ENCODE measurements around the gene DLX2.

Gene DLX2

GRCh38 chr2:172092716-172093415, 9.8 kb downstream of the DLX2 start:
- TF ChIP-seq GATA2 (IDR thresholded peaks at IDR 0.05; ENCODE audit: low read depth, low read length) (no peak), GATA3 (IDR thresholded peaks at IDR 0.05; ENCODE audit: low read depth, low read length) (no peak)

GRCh38 chr2:172091761-172092566, 10.7 kb downstream of the DLX2 start:
- TF ChIP-seq GATA3 (IDR thresholded peaks at IDR 0.05; ENCODE audit: low read depth, low read length) (no peak), GATA2 (IDR thresholded peaks at IDR 0.05; ENCODE audit: low read depth, low read length) (no peak)

- TF ChIP-seq GATA2 (IDR thresholded peaks at IDR 0.05; ENCODE audit: low read depth, low read length) (no peak), GATA3 (IDR thresholded peaks at IDR 0.05; ENCODE audit: low read depth, low read length) (no peak)
These were observed 11.6 kb downstream of the DLX2 start for GRCh38 chr2:172091000-172091641.

GRCh38 chr2:172090044-172090961, 12.4 kb downstream of the DLX2 start:
- TF ChIP-seq GATA3 (IDR thresholded peaks at IDR 0.05; ENCODE audit: low read depth, low read length) = no peak
- TF ChIP-seq GATA2 (IDR thresholded peaks at IDR 0.05; ENCODE audit: low read depth, low read length) = no peak

DNA sequence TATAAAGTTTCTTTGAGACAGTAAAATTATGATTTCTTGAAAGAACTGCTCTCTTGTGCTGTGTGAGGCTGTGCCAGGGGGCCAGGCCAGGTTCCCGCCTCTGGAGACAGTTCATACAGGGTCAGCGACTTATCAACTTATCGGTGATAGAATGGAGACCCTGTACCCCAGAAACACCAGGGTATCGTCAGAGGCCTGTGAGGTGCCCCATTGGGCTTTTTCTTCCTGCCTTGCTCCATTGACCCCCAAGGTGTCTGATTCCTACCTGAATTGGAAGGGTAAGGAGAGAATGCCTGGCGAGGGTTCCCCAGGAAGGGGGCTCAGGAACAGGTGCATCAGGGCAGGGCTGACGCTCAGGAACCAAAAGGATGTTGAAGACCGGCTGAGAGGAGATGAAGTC, 13.1 kb downstream of the DLX2 start:
- TF ChIP-seq GATA3 (IDR thresholded peaks at IDR 0.05; ENCODE audit: low read depth, low read length) (no peak), GATA2 (IDR thresholded peaks at IDR 0.05; ENCODE audit: low read depth, low read length) (no peak)

GRCh38 chr2:172089005-172089504, 13.6 kb downstream of the DLX2 start:
- TF ChIP-seq GATA3 (IDR thresholded peaks at IDR 0.05; ENCODE audit: low read depth, low read length) (no peak), GATA2 (IDR thresholded peaks at IDR 0.05; ENCODE audit: low read depth, low read length) (no peak)

- TF ChIP-seq GATA3 (IDR thresholded peaks at IDR 0.05; ENCODE audit: low read depth, low read length) (no peak), GATA2 (IDR thresholded peaks at IDR 0.05; ENCODE audit: low read depth, low read length) (no peak)
These were observed 14.3 kb downstream of the DLX2 start for GRCh38 chr2:172088245-172089004.

- TF ChIP-seq GATA3 (IDR thresholded peaks at IDR 0.05; ENCODE audit: low read depth, low read length) = no peak
- no peak for TF ChIP-seq GATA2 (IDR thresholded peaks at IDR 0.05; ENCODE audit: low read depth, low read length)
These were observed 14.9 kb downstream of the DLX2 start for GRCh38 chr2:172087780-172088244.

DNA sequence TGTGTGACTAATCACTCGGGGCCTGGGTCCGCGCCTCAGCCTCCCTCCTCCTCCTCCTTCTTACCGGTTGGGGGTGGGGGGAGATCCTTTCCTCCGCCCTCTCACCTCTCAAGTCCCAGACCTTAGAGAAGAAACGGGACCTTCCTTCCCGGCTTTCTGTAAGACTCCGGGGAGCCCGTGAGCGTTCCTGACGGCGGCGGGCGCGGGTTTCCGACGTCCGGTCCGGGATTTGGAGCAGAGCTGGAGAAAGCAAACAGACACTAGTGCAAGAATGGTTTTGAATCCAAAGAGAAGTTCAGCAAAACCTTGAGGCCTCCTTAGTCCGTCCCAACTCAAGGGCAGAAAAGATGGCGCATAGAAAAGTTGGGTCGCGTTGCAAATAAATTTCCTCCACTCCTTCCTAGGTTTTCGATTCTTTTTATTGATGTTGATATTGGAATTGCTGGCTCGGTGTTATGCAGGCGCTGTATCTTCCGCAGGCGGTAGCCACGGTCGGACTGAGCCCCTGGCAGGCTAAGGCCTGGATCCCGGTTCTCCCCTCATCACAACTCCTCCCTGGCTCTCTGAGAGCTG, 15.4 kb downstream of the DLX2 start:
- TF ChIP-seq GATA2 (IDR thresholded peaks at IDR 0.05; ENCODE audit: low read depth, low read length) = no peak
- TF ChIP-seq GATA3 (IDR thresholded peaks at IDR 0.05; ENCODE audit: low read depth, low read length) = no peak

DNA sequence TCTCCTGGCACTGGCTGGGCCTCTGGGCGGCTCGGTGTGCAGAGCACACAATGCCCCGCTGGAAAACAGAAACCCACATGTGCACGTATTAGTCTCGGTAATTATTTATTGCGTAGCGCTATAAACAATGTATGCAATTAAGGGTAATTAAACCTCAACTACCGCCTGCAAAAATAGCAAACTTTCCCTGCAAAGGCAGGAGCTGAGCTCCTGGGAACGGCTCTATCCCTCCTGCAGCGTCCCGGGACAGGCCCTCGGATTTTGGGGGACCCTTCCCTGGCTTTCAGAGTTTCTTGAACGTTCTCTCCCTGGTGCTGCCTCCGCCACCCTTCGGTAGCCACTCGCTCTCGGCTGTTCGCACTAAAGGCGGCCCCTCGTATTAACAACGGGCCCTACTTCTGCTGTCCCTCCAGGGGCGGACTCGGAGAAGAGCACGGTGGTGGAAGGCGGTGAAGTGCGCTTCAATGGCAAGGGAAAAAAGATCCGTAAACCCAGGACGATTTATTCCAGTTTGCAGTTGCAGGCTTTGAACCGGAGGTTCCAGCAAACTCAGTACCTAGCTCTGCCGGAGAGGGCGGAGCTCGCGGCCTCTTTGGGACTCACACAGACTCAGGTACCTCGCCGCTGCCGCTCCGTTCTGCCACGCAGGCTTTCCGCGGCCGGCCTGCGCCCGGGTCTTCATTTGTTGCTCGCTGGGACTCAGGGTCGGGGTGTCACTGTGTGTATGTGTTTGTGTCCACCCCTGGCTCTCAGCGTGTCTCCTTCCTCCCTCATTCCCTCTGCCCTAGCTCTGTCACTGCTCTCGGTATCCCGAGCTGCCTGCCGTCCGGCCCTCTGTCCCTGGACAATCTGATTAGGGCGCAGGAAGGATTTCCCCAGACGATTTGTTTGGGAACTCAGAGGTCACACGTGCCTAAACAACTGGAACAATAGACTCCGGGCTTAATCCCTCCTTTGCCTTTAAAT, 16.2 kb downstream of the DLX2 start:
- no peak for TF ChIP-seq GATA2 (IDR thresholded peaks at IDR 0.05; ENCODE audit: low read depth, low read length)
- no peak for TF ChIP-seq GATA3 (IDR thresholded peaks at IDR 0.05; ENCODE audit: low read depth, low read length)

DNA sequence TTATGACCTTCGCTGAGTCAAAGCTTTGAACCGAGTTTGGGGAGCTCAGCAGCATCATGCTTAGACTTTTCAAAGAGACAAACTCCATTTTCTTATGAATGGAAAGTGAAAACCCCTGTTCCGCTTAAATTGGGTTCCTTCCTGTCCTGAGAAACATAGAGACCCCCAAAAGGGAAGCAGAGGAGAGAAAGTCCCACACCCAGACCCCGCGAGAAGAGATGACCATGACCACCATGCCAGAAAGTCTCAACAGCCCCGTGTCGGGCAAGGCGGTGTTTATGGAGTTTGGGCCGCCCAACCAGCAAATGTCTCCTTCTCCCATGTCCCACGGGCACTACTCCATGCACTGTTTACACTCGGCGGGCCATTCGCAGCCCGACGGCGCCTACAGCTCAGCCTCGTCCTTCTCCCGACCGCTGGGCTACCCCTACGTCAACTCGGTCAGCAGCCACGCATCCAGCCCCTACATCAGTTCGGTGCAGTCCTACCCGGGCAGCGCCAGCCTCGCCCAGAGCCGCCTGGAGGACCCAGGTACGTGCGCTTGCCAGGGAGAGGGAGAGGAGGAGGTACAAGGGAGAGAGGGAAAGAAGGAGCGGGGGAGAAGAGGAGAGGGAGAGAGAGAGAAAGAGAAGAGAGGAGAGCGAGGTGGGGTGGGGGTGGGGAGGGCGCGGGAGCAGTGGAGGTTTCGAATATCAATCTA, 17.1 kb downstream of the DLX2 start, which contains the start of gene DLX1:
TSS of gene DLX1 (plus strand) at position 48 of the 700 bp plus-strand sequence. CDS start at position 219, 171 bp downstream.
- no peak for TF ChIP-seq GATA2 (IDR thresholded peaks at IDR 0.05; ENCODE audit: low read depth, low read length)

Data from SH-SY5Y (cell line).